Stimulated activated CD8-positive, alpha-beta memory T cell treated with anti-CD3 and anti-CD28 coated beads, Interleukin-2, amount 100 ng/mL, for 48 hours (primary cell): ENCODE measurements around the gene CD38.
"Not testable (repeated sequence)": the region's sequence is repeated elsewhere in the genome, so short reads cannot be mapped to it uniquely, and the experiment has no call there.

Experiments
- DNase-seq, 2 donors: peaks; one replicate each; pipeline ENCODE4 v3.0.0-alpha.2; 2020; ENCODE audit warnings: low read depth in 2 of 2

Gene CD38

DNA sequence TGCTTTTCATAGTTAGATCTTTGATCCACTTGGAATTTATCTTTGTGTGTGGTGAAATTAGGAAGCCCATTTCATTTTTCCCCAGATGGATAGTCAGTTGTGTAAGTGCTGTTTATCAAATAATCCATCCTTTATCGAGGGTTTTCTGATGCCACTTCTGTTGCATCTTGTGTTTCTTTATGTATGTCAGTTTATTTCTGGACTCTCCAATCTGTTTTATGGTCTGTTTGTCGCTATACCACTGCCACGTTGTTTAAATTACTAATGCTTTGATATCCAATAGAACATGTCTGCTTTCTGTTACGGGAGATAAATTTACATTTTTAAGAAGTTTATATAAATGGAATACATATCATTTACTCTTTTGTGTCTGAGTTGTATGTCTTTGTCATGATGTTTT lies 21.0 kb downstream of the CD38 start:
- DNase-seq = no peak

DNA sequence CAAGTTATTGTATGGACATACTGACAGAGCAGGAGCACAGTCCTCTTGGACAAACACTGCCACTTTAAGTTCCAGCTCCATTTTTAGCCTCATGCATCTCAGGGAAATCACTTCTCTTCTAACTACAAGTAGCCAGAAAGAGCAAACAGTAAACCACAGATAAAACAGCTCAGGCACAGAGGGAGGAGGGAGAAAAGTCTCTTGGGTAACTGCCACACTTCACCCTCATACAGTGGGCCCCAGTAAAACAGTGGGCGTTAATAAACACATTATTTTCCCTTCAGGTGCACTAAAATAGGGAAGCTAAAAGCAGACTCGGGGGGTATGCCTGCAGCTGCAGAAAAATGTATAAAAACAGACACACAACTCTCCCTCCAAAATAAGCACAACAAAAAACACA lies 21.6 kb downstream of the CD38 start:
- DNase-seq = no peak

DNA sequence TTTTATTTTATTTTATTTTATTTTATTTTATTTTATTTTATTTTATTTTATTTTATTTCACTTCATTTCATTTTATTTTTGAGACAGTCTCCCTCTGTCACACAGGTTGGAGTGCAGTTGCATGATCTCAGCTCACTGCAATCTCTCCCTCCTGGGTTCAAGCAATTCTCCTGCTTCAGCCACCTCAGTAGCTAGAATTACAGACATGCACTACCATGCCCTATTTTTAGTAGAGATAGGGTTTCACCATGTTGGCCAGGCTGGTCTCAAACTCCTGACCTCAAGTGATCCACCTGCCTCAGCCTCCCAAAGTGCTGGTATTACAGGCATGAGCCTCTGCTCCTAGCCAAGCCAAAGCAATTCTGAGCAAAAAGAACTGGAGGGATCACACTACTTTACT lies 24.4 kb downstream of the CD38 start:
- not testable (repeated sequence) for DNase-seq

DNA sequence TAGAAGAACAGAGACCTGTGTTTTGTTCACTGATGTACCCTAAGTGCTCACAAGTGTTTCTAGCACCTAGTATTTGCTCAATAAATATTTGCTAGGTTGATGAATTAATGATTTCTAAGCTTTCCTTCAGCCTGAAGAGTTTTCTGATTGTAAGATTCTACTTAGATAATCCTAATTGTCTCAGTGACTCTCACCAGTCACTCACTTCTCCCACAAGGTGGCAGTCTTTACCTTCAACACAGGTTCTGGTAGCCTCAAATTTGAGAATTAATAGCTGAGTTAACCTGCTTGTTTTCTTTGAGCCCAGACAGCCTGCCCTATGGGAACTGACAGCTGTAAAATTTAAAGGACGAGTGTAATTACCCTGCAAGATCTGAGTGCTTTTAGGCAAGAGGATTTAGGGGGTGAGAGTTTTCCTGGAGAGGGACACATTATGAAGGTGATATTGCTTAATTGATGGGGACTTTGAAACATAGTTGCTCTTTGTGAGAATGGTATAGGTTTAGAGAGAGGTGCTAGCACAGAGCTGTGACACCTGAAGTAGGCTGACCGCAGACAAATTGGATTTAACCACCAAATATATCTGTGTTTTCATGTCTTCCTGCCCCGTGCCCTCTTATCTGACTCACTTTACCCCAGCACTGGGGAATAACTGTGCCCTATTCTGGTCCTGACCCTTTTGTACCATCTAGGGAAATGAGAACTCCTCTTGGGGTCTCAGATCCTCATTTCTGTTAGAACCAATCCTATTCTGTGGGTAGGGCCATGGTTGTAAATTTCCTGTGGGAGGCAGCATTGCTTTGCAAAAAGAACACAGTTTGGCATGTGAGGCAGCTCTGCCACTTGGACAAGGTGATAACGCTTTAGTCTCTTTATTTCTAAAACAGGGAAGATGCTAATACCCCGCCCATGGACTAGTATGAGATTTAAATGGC lies 27.7 kb downstream of the CD38 start:
- DNase-seq = no peak

DNA sequence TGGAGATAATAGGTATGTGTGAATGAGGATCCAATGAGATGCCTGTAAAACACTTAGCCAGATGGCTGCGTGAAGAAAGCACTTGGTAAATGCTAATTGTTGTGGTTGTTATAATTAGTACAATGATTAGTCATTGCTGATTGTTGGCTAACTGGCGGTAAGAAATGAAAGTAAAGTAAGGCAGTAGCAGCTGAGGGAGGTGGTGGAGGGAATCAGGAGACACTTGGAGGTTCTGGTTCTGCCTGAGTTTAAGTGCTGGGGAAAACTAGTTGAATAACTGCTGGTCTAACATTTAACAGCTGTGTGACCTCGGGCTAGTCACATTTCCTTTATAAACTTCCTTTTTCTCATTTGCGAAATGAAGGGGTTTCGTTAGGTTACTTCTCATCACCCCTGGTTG lies 30.9 kb downstream of the CD38 start:
- no peak for DNase-seq

DNA sequence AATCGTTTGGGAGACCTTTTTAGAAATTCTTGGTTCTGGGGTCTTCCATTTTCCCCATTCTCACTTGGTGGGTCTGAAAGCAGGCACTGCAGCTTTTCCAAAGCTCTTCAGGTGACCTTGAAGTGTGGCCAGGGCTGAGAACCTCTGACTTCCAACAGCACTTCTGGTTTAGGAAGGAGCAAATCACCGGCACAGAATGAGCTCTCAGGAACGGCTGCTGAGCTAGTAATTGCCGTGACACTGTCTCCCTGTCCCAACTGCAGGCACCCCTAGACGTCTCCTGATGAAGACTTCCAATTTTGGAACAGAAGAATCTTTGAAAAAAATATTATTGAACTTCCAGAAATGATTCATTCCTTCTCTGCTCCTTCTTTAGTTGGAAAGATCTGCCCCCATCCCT lies 31.3 kb downstream of the CD38 start:
- no peak for DNase-seq

DNA sequence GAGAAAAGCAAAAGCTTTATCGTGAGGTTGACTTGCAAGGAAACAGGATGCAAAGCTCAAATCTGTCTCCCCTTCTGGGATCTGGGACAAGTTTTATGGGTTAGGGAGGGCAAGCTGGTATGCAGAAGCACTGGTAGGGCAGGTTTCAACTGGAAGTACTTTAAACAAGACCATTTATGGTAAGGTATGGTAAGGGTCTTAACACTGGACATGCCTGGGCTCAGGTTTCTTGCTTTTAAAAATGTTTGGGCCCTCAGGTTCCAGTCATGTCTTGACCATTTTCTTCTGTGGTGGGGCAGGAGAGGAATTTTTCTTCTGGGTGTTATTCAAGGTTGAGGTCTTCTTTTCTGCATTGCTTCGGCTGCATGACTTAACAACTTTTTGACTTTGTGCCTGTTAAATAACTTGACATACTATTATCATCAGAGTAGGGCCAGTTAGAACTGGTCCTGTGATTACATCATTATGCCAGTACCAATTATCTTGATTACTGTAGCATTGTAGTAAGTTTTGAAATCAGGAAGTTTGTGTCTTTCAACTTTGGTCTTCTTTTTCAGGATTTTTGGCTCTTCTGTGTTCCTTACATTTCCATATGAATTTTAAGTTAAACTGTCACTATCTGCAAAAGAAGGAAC lies 33.7 kb downstream of the CD38 start:
- no peak for DNase-seq

DNA sequence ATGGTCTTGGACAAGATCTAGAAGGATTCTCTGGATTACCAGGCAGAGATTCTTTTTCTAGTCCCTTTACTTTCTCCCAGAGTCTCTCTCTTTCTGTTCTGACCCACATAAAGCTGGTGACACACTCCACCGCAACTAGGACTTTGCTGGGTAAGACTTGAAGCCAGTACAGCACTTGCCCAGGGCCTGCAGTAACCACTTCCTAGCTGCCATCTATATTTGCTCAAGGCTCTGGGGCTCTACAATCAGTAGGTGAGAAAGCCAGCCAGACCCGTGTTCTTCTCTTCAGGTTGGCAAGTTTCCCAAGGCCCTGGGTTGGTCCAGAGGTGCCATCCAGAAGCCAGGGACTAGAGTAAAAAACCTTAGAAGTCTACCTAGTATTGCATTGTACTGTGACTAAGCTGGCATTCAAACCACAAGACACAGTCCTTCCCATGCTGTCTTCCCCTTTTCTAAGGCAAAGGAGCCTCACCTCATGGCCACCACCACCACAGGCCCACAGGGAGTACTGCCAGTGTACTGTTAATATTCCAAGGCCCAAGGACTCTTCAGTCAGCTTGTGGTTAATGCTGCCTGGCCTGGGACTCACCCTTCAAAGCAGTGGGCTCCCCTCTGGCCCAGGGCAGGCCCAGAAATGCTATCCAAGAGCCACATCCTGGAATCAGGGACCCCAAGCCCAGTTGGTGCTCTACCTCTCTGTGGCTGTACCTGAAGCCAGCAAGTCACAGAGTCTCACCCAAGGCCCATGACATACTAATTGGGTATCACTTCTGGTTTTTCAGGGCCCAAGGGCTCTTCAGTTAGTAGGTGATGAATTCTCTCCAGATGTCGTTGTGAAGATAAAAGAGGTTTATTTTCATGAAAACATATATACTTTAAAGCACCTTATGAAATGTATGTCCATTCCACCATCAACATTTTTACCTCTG lies 54.7 kb downstream of the CD38 start:
- no peak for DNase-seq

DNA sequence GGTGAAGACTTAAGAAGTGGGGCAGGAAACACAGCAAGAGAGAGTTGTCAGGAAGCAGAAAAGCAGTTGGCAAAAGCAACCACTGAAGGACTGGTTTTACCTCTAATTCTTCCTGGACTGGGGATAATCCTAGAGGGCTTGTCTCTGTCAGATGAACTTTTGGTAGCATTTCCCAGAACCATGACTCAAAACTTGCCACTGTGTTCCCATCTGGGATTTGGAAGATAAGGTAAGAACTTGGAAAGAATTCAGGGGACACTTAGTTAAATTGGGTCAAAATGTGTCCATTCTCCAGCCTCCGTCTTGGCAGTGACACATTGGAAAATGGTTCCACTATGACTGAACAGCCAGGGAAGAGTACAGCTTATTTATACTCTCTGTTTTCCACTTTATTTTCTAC lies 55.7 kb downstream of the CD38 start:
- no peak for DNase-seq

DNA sequence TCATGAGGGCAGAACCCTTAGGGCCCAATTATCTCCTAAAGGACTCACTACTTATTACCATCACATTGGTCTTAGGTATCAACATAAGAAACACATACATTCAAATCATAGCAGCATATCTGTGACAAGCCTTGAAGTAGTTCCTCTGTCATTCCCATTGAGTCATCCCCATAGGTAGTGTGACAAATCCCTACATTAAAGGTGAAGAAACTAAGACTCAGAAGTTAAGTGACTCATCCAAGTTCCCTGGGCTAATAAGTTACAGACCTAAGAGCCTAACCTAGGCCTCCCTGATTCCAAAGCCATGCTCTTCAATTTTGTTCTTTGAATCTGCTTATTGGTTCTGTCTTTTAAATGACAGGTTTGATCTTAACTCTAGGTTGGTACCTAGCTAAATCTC lies 58.2 kb downstream of the CD38 start:
- DNase-seq = no peak

DNA sequence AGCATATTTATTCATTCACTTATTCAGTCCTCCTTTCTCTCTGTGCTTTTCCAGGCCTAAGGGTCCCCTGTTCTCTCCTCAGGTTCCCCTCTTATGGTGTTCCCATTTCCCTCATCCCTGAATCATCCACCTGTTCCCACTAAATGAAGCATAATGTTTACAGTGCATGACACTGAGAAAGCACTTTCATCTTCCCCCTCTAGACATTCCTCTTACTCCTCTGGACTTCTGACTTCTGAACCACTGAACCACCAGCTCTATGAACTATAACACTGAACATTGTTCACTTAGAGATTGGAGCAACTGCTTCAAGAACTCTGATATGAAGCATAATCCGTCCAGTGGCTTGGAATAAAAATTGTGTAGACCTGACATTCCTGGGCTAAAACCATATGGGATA lies 59.5 kb downstream of the CD38 start:
- DNase-seq = no peak

DNA sequence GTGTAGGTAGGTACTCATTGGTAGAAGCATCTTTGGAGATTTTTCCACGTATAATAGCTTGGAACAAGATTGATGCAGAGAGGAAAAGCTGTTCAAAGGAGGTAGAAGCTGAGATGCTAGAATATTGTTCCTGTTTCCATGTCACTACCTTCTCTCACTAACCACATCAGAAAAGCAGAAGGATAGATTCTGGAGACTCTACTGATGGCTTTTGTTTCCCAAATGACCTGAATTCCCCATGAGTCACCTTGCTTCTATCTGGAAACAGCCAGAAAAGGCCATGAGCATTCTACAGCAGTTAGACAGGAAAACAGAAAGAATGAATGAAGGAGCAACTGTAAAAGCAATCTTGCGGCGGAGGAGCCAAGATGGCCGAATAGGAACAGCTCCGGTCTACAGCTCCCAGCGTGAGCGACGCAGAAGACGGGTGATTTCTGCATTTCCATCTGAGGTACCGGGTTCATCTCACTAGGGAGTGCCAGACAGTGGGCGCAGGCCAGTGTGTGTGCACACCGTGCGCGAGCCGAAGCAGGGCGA lies 63.1 kb downstream of the CD38 start:
- not testable (repeated sequence) for DNase-seq

DNA sequence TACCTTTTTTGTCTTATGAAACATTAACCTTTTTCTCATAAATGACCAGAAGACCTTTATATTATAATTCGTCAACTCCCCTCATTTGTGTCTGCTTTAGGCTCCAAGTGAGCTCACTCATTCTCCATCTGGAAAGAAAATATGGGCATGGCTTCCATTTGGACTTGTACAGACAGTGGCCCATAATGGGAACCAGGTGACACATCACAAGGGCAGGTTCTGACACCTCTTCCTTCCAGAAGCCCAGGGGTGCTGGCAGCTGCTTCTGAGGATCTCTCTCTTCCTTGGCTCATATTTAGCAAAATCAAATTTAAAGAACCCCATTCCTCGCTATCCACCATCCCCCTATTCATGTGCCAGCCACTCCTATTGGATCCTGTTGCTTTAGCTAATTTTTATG lies 69.6 kb downstream of the CD38 start:
- no peak for DNase-seq

DNA sequence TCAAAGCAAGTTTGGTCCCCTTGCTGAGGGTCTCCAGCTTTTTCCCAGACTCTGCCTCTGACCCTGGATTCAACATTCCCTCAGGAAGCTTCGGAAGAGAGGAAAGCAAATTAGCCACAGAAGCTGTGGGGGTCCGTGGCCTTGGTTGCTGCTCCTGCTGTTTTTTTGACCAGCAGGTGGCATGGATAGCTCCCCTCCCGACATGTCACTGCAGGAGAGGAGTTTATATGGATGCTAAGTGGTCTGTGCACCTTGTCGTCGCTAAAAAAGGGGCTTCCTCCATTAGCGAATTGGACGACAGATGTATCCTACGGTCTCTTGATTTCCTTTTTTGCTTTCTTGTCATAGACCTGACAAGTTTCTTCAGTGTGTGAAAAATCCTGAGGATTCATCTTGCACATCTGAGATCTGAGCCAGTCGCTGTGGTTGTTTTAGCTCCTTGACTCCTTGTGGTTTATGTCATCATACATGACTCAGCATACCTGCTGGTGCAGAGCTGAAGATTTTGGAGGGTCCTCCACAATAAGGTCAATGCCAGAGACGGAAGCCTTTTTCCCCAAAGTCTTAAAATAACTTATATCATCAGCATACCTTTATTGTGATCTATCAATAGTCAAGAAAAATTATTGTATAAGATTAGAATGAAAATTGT lies 70.2 kb downstream of the CD38 start:
- DNase-seq = no peak

DNA sequence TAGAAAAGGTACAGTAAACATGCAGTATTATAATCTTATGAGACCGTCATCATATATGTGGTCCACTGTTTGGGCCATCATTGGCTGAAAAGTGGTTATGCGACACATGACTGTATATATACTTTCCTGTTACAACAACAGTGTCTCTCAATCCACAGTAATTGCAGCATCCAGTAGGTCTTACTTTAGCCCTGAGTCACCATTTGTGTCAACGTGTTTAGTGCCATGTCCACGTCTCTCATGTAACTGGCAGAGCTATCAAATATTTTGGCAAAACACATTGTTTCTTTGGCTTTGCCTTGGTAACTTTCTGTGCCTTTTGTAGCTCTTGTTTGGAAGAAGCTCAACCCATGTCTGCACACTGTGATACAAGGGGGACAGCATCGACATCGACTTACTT lies 73.8 kb downstream of the CD38 start:
- DNase-seq = no peak

DNA sequence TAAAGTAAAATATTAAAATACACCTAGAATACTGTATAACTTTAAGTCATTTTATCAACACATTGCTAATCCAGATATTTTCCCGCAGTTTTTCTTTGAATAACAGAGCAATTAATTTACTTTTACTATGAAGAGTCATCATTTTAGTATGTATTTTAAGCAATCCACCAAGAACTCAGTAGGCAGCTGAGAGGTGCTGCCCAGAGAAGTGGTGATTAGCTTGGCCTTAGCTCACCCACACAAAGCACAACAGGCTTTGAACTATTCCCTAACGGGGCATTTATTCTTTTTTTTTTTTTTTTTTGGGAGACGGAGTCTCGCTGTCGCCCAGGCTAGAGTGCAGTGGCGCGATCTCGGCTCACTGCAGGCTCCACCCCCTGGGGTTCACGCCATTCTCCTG lies 74.4 kb downstream of the CD38 start:
- no peak for DNase-seq

DNA sequence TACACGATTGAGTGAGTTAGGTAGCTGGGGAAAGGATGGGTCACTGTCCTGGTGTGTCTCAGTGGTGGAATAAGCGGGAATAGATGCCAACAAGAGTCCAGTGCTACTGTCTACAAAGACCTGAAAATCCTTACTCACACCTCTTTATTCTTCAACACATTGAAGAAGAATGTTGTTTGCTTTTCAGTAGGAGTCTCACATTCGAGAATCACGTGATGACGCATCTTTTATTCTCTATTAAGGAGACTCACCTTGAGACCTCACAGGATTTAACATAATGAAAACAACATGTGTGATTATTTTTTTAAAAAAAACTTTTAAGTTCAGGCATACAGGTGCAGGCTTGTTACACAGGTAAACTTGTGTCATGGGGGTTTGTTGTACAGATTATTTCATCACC lies 75.2 kb downstream of the CD38 start:
- no peak for DNase-seq

DNA sequence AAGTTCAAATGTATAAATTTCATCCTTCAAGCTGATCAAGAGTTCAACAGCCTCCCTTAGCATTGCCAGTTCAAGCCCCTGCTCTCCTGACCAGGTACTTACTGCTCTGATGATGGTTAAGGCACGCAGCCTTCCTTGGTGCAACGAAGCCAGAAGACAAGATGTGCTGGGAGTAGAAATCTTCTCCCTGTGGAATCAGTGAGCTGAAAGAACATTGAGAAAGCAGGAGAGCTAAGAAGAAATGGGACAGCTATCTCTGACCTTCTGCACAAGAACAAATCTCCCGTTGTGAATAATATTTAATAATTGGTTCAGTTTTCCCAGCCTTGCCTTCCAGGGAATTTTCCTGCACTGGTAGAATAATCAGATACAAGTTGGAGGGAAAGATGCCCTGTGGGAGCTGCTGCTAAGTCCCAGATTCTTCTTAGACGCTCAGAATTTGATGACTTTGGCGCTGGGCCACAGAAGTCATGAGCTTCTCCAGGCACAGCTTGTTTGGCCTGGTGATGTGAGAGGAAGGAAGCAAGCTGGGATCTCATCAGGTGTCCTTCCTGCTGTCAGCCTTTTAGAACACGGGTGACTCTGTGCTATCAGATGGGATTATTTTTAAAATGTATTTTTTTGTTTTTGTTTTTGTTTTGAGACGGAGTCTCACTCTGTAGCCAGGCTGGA lies 77.8 kb downstream of the CD38 start:
- no peak for DNase-seq

DNA sequence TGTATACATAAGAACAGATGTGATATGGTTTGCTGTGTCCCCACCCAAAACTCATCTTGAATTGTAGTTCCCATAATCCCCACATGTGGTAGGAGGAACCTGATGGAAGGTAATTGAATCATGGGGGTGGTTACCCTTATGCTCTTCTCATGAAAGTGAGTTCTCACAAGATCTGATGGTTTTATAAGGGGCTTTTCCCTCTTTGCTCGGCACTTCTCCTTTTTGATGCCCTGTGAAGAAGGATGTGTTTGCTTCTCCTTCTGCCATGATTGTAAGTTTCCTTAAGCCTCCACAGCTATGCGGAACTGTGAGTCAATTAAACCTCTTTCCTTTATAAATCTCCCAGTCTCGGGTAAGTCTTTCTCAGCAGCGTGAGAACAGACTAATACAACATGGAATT lies 83.1 kb downstream of the CD38 start:
- DNase-seq = not testable (repeated sequence)

DNA sequence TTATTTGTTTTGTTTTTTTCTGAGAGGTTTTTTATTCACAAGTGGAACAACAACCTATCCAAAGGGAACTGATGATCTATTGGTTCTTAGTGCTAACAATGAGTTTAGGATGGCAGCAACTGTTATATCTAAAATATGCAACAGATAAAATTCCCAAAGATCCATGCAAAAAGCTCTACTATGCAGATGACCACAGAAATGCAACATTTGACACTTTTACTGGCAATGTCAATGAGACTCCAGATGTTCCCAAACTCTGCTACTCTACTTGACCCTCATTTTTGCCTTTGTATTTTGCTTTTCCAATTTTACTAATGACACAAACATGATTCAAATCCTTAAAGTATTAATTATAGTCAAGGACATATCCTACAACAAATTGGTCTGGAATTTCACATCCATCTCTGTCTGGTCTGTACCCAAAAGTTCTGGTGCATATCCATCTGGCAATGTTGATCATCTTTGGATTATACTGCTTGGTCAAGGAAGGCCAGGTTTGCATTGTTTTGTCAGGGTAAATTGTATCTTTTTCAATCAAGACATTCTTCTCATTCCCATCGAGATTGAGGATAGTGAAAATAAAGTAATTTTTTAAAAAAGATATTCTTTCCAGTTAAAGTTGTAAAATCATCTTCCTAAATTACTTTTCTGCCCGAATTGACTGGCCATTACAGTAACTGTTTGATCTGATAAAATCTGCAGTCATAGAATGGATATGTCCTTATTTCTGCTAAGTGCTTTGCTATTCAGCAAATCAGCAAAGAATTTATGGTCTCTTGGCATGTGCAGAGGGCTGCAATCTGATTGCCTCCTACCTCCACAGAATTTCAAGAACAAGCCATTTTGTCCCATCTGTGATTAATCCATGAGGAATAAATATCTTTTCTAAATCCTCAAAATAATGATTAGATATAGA lies 86.8 kb downstream of the CD38 start:
- DNase-seq = no peak
